ENCODE data around the gene SUSD5.
"Not testable (repeated sequence)": the region's sequence is repeated elsewhere in the genome, so short reads cannot be mapped to it uniquely, and the experiment has no call there.

The SUSD5 gene

GRCh38 chr3:33152363-33153360 is 65.9 kb downstream of the SUSD5 start:
- no peak for DNase-seq (ENCODE audit: low spot score)

- DNase-seq (ENCODE audit: low spot score): no peak
Measured at GRCh38 chr3:33149342-33149741, 69.3 kb downstream of the SUSD5 start.

- DNase-seq (ENCODE audit: low spot score): no peak
Measured at GRCh38 chr3:33146791-33147445, 71.7 kb downstream of the SUSD5 start.

GRCh38 chr3:33145901-33146580 is 72.6 kb downstream of the SUSD5 start:
- no peak for DNase-seq (ENCODE audit: low spot score)

GRCh38 chr3:33145221-33145900 is 73.2 kb downstream of the SUSD5 start:
- no peak for DNase-seq (ENCODE audit: low spot score)

GRCh38 chr3:33144433-33144832 is 74.2 kb downstream of the SUSD5 start:
- no peak for DNase-seq (ENCODE audit: low spot score)

GRCh38 chr3:33141006-33141405 is 77.6 kb downstream of the SUSD5 start:
- DNase-seq (ENCODE audit: low spot score): no peak

GRCh38 chr3:33139996-33140395 is 78.6 kb downstream of the SUSD5 start:
- DNase-seq (ENCODE audit: low spot score): no peak

GRCh38 chr3:33139006-33139623 is 79.5 kb downstream of the SUSD5 start:
- not testable (repeated sequence) for DNase-seq (ENCODE audit: low spot score)

GRCh38 chr3:33137691-33138090 is 80.9 kb downstream of the SUSD5 start:
- DNase-seq (ENCODE audit: low spot score): no peak

- DNase-seq (ENCODE audit: low spot score): no peak
Measured at GRCh38 chr3:33134026-33134625, 84.5 kb downstream of the SUSD5 start.

GRCh38 chr3:33132019-33132360 is 86.6 kb downstream of the SUSD5 start:
- no peak for DNase-seq (ENCODE audit: low spot score)

- peak; percentile 69 for DNase-seq (ENCODE audit: low spot score)
Measured at GRCh38 chr3:33131331-33132018, 87.1 kb downstream of the SUSD5 start.

- DNase-seq (ENCODE audit: low spot score): no peak
Measured at GRCh38 chr3:33130144-33130543, 88.5 kb downstream of the SUSD5 start.

GRCh38 chr3:33128706-33129105 is 89.9 kb downstream of the SUSD5 start:
- peak; percentile 41 for DNase-seq (ENCODE audit: low spot score)

- no peak for DNase-seq (ENCODE audit: low spot score)
Measured at GRCh38 chr3:33125840-33126239, 92.8 kb downstream of the SUSD5 start.

- DNase-seq (ENCODE audit: low spot score): no peak
Measured at GRCh38 chr3:33124638-33125037, 94.0 kb downstream of the SUSD5 start.

GRCh38 chr3:33122991-33123390 is 95.6 kb downstream of the SUSD5 start:
- DNase-seq (ENCODE audit: low spot score): no peak

GRCh38 chr3:33119891-33120290 is 98.7 kb downstream of the SUSD5 start:
- no peak for DNase-seq (ENCODE audit: low spot score)

GRCh38 chr3:33117461-33117860 is 101.1 kb downstream of the SUSD5 start:
- DNase-seq (ENCODE audit: low spot score): no peak
